HG02970 (cell line): ENCODE data around the gene CST2.
"Not testable (repeated sequence)": the region's sequence is repeated elsewhere in the genome, so short reads cannot be mapped to it uniquely, and the experiment has no call there.

Experiments used
- ATAC-seq: cut with Tn5 transposase; IDR thresholded peaks from one replicate; pipeline ENCODE4 v1.9.1; 2021; ENCODE audit warnings: mild to moderate bottlenecking, moderate library complexity, moderate number of reproducible peaks; ENCODE audit not compliant: unreplicated experiment, low FRiP score

Gene CST2

GRCh38 chr20:23811559-23811958, 15.0 kb downstream of the CST2 start:
- not testable (repeated sequence) for ATAC-seq

- ATAC-seq: not testable (repeated sequence)
Observed at GRCh38 chr20:23810349-23810748, 16.2 kb downstream of the CST2 start.

- ATAC-seq: no peak
Observed at GRCh38 chr20:23800865-23801264, 25.7 kb downstream of the CST2 start.

GRCh38 chr20:23799216-23799847, 27.2 kb downstream of the CST2 start:
- peak; percentile 73 for ATAC-seq

GRCh38 chr20:23795526-23795925, 31.0 kb downstream of the CST2 start:
- ATAC-seq: no peak

- no peak for ATAC-seq
Observed at GRCh38 chr20:23794841-23795240, 31.7 kb downstream of the CST2 start.

- no peak for ATAC-seq
Observed at GRCh38 chr20:23794065-23794464, 32.5 kb downstream of the CST2 start.

GRCh38 chr20:23783447-23783846, 43.1 kb downstream of the CST2 start:
- no peak for ATAC-seq

- no peak for ATAC-seq
Observed at GRCh38 chr20:23782366-23782983, 44.1 kb downstream of the CST2 start.

- ATAC-seq: not testable (repeated sequence)
Observed at GRCh38 chr20:23778676-23779075, 47.9 kb downstream of the CST2 start.

GRCh38 chr20:23777380-23777779, 49.1 kb downstream of the CST2 start:
- ATAC-seq: not testable (repeated sequence)

GRCh38 chr20:23776067-23776771, 50.3 kb downstream of the CST2 start:
- no peak for ATAC-seq

GRCh38 chr20:23774081-23774480, 52.4 kb downstream of the CST2 start:
- ATAC-seq: no peak
